Measurements from ENCODE around the gene BPIFB2.

DNA sequence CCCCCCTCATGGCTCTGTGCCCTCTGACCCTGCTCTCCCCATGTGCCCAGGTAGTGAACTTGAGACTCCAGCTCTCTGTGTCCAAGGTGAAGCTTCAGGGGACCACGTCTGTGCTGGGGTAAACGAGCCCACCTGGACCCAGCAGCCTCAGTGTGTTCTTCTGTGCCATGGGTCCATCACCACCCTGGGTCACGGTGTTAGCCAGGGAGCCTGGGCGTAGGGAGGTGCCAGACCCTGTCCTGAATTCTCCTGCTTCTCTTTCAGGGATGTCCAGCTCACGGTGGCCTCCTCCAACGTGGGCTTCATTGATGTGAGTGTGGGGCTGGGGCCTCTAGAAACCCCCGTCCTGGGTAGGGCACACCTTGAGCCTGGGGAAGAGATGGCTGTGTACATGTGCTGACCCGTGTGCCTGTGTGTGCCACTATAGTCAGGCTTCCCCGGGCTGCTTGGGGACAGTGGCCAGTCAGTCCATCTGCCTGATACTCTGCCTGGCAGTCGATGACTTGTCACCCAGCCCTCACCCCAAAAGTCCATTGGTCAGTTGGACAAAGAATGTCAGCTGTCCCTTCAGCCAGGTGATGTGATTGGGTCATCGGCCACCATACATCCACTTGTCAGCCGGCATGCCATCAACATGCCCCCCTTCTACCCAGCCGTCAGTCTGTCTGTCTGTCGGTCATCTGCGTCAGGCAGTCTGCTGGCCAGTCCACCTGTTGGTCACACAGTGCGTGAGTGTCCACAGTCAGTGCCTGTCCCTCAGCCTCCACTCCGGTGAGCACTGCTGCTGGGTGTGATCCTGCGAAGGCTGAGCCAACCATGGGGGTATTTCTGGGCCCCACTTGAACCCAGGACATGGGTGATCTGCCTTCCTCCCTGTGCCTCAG lies 13.0 kb downstream of the BPIFB2 start:
- TF ChIP-seq FOXA2 (IDR thresholded peaks at IDR 0.05), result no peak
- TF ChIP-seq, protein P1, sequence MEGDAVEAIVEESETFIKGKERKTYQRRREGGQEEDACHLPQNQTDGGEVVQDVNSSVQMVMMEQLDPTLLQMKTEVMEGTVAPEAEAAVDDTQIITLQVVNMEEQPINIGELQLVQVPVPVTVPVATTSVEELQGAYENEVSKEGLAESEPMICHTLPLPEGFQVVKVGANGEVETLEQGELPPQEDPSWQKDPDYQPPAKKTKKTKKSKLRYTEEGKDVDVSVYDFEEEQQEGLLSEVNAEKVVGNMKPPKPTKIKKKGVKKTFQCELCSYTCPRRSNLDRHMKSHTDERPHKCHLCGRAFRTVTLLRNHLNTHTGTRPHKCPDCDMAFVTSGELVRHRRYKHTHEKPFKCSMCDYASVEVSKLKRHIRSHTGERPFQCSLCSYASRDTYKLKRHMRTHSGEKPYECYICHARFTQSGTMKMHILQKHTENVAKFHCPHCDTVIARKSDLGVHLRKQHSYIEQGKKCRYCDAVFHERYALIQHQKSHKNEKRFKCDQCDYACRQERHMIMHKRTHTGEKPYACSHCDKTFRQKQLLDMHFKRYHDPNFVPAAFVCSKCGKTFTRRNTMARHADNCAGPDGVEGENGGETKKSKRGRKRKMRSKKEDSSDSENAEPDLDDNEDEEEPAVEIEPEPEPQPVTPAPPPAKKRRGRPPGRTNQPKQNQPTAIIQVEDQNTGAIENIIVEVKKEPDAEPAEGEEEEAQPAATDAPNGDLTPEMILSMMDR (IDR thresholded peaks at IDR 0.05; ENCODE audit: low read depth, low read length, missing input control), result no peak
- no peak for TF ChIP-seq YY1 (IDR thresholded peaks at IDR 0.05)
- TF ChIP-seq RAD21 (IDR thresholded peaks at IDR 0.05), result no peak
- TF ChIP-seq SP1 (IDR thresholded peaks at IDR 0.05), result no peak
- TF ChIP-seq TAF1 (conservative IDR thresholded peaks at IDR 0.05), result no peak
- no peak for TF ChIP-seq GABPA (IDR thresholded peaks at IDR 0.05 in 1 of 2, conservative IDR thresholded peaks at IDR 0.05 in 1 of 2)

Data from liver (tissue), 3 donors.